ENCODE data around the gene ERFL.

ERFL gene

DNA sequence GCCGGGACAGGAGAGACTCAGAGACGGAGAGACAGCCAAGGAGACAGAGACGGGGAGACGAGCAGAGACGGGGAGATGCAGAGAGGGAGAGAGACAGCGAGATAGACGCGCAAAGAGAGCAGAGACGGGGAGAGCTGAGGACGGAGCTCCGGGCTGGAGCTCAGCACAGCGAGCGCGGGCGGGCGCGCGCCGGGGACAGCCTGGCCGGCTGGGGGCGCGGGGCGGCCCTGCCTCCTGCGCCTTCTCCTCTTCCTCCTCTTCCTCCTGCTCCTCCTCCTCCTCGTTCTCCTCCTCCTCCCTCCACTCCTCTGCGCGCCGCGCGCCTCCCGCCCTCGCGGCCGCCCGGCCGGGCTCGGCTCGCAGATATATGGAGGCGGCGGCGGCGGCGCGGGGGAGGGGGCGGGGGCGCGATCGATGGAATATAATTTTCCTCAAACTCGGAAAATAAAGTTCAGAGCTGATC, at the start of gene ERFL:
Gene ERFL, minus strand, starts transcription at position 229 of the 463 bp plus-strand sequence. CDS start 15,530 bp downstream, outside the sequence.
- DNase-seq, result no peak

DNA sequence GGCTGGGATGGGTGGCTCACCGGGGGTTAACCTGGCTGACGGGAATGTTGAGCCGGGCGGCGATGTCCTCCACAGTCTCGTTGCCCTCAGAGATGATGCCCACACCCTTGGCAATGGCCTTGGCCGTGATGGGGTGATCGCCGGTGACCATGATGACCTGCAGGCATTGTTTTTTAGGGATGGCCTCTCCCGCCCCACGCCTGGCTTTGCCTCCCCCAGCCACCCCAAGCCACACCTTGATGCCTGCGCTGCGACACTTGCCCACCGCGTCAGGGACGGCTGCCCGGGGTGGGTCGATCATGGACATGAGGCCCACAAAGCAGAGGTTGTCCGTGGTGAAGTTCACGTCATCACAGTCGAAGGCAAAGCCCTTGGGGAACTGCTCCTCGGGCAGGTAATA, 49.7 kb upstream of the ERFL start:
- DNase-seq, result no peak

DNA sequence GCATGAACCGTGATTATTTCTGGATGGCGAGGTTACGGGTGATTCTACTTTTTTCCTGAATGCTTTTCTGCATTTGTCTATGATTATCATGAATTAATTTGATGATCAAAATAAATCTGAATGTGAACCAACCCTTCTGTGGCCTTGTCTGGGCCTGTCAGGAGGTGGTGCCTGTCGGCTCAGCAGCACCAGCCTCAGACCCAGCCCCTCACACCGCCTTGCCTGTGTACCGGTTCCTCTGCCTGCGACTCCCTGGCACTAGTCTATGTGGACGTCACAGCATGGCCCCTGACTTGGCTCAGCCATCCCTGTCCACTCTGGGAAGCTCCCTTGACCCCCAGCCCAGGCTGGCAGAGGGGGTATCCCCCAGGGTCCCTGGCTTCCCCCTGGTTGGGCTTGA, 46.4 kb upstream of the ERFL start:
- DNase-seq, result no peak

DNA sequence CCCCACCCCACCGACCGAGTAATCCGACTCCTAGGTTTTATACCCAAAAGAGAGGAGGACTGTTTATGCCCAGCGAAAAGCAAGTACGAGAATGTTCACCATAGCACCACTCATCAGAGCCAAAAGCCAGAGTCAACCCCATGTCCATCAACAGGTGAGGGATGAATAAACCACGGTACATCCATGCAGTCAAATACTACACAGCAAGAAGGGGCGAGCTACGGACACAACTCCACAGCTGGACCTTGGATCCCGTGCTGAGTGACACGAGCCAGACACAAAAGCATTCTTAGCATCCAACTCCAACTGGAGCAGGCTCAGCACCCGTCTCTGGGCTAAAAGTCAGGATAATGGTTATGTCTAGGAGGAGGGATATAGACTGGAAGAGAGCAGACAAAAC, 43.1 kb upstream of the ERFL start:
- DNase-seq, result no peak

DNA sequence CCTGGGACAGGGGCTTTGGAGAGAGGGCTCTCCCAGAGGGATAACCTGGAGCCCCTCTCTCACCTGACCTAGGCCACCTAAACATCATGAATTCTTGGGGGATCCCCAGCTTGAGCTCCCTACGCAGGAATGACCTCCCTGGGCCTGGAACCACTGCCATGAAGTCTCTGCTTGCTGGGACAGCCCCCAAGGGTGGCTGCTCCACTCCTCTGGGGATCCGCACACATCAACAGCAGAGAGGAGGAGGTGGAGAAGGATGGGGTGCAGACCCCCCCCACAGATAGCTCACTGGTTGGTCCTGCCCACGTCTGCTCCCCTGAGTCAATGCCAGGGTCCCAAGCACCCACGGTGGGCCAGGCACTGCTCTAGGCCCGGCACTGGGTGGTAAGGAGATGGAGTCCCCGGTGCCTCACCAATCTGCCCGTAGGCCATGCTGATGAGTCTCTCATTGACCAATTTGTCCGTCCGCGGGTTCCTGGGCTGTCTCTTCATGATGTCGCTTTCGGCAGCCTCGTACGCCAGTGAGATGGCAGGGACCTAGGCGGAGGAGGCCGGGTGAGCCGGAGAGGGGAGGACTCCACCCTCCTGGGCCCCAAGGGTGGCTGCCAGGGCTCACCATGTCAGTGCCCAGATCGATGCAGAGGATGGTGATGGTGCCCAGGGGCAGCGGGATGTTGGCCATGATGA, 41.7 kb upstream of the ERFL start:
- no peak for DNase-seq

DNA sequence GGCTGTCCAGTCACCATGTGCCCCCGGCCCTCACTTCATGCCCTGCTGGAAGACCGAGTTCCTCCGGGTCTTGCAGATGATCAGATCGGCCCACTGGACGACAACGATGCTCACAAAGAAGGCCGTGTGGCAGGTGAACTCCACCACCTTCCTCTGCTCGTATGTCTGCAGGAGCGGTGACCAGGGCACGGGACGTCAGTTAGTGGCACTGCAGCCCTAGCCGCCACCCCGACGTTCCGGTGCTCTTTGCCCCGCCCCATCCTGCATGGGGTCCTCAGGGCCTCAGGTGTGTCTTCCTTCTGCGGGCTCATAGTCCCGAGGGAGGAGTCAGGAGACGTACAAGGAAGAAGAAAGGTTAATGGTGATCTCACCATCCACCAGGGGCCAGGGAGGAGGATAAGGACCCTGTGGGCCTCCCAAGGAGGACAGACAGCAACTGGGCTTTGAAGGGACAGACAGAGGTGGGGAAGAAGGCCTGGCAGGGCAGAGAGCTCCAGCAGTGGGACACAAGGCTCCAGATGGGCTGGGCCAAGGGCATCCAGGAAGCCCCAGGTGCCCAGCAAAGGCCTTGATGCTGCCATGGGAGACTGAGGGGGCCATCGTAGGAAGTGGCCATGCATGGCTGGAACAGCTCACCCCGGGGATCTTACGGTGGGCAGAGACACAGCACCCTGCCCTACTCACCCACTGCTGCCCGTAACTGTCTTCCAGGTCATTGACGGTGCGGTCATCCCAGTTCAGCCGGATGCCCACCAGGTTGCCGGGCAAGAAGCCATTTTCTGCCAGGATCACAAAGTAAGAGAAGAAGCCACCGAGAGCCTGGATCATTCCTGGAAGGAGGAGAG, 40.7 kb upstream of the ERFL start:
- DNase-seq, result no peak

DNA sequence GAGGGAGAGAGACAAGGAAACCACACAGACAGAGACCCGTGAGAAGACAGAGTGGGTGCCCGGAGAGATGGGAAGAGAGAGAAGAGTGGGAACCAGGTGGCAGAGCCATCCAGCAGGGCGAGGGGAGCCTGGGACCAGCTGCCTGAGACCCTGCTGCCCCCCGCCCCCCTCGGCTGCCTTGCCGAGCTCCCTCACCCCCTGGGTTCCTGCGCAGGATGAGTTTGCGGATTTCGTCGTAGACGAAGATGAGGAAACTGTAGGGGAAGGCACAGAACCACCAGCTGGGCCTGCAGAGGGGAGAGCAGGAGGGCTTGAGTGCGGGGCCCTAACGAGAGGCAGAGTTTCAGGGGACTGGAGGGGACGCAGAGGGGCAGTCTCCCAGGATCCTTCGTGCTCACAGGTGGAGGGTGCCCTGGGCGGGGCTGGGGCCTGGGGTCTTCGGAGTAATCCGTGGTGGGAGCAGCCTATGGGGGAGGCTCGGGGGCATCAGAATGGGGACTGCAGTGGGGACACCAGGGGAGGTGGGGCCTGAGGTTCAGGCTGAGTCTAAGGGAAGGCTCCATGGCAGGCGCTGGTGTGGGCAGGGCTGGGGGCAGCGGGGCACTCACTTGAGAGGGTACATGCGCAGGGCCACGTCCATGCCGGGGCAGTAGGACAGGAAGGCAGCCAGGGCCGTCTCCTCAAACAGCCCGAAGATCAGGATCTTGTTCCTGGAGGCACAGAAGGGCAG, 39.0 kb upstream of the ERFL start:
- DNase-seq, result no peak

DNA sequence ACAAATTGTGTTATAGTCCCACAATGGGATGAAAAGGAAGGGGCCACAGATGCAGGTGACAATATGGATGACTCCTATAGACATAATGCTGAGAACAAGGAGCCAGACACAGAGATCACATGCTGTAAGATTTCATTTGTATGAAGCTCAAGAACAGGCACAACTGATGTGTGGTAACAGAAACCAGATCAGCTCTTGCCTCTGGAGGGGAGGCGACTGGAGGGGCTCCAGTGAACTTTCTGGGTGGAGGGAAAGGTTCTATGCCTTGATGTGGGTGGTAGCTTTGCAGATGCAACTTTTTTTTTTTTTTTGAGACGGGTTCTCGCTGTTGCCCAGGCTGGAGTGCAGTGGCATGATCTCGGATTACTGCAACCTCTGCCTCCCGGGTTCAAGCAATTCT, 36.9 kb upstream of the ERFL start:
- no peak for DNase-seq

DNA sequence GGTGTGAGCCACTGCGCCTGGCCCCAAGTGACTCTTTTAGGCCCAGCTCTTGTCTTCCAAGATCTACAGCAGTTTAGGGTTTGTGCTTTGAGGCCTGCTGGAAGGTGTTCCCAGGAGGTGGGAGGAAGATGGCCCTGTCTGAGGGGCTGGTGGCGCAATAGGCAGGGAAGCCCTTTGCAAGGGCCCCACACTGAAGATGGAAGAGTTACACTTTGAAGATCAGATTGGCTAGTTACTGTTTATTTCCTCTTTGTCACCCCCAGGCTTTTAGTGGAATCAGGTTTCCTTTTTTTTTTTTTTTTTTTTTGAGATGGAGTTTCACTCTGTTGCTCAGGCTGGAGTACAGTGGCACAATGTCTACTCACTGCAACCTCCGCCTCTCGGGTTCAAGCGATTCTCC, 32.7 kb upstream of the ERFL start:
- DNase-seq, result no peak

DNA sequence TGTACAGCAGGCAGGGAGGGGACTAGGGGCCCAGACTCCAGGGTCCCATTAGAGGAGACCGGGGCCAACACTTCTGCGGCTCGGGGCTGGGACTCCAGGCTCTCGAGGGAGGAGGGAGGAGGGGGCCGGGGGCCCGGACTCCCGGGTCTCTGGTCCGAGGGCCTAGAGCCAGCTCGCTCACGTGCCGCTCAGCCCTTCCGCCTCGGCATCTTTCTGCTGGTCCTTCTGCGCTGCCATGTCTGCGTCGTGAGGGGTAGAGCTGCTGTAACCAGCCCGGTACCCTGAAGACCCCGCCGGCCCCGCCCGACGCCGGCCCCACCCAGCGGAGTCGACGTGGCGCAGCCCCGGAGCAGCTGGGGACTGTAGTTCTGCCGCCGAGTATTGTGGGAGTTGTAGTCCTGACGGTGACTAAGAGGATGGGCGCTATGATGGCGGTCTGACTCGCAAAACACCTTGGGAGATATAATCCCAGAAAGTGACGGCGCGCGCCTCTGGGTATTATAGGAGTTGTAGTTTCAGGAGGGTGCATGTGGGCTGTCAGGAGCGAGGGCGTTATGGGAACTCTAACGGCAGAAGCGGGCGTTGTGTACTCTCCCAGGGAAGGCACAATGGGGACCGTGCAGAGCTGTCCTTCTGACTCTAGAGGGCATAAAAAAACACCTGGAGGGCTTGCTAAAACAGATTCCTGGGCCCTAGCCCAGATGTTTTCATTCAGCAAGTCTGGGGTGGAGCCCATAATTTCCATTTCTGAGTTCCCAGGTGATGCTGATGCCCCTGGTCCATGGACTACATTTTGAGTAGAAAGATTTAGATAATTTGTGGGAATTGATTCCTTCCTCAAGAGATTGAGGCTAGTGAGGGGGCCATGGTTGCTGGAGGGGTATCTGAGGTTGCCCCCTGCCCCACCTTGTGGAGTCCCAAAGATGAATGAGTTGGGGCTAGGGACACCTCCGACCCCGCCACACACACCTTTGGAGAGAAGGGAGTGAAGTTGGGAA, 31.1 kb upstream of the ERFL start, which contains the start of gene RABAC1:
Gene RABAC1, minus strand, starts transcription at position 266 of the 998 bp plus-strand sequence. Its CDS starts 29 bp downstream, at position 237.
- DNase-seq, result peak; percentile 94

DNA sequence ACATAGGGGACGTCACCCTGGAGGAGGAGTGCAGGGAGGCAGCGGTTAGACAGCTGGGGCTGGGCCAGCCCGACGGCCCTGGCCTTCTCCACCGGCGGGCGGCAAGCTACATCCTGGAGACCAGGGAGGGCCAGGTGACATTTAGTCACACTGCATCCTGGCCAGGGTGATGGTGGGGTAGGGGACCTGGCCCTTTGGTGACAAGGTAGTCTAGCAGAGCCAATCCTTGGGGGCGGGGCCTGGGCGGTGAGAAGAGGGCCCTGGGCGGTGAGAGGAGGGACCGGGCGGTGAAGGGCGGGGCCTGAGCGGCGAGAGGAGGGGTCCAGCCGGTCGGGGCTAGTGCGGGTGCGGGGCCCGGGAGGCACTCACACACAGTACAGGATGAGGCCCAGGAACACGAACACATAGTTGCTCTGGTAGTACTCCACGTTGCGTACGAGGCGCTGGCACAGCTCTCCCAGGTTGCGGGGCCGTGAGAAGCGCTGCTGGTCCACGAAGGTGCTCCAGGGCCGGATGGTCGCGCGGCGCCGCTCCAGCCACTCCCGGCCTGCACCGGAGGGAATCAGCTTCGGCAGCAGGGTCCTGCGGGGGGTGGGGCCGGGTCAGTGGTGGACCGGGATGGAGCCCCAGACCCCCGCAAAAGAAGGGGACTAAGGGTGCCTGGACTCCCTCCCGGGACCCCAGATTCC, 30.3 kb upstream of the ERFL start:
- DNase-seq, result peak; percentile 25

DNA sequence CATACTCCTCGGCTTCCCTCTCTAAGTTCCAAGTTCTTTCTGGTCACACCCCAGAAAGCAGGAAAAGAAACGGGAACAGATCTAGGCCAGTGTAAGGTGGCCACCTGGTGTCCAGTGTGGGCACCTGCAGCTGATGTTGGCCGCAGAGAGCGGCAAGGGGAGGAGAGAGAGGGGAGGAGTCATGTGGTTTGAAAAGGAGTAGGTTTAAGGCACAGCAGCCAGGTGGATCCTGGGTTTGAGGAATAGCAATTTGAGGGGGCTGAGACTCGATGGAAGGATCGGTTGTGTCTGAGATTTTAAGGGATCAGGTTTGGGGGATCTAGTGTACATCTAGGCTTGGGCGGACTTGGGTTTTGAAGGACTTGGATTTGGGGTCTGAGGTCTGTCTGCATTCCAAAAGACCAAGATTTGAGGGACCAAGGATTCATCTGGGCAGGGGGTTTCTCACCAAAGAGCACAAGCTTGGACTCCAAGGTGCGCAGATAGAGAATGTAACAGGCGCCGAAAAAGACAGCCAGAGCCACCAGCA, 29.7 kb upstream of the ERFL start:
- peak; percentile 32 for DNase-seq

DNA sequence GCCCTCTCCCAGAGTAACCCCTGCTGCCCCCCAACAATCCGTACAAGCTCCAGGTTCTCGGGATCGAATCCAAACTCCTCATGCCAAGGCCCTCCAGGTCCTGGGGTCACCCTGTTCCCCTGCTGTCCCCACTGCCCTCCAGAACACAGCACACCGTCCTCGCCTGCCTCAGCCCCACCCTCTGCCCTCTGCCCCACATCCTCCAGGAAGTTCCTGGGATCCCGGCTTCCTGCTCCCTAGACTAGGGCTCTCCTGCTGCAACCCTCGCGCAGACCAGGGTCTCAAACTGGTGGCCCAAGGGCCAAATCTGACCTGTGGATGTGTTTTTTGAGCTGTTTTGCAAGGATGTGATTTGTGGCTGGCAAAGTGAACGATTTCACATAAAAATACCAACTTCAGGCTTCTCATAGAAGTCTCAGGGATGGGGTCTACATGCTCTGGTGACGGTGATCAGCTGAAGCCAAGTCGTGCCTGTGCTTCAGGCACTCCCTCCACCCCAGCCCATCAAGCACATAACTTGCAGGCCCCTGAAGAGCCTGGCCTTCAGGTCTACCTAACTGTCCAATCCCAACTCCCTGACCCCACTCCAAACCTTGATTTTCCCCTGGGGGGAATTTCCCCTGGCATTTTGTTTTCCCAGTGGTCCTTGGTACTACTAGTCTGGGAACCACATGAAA, 29.1 kb upstream of the ERFL start:
- no peak for DNase-seq

DNA sequence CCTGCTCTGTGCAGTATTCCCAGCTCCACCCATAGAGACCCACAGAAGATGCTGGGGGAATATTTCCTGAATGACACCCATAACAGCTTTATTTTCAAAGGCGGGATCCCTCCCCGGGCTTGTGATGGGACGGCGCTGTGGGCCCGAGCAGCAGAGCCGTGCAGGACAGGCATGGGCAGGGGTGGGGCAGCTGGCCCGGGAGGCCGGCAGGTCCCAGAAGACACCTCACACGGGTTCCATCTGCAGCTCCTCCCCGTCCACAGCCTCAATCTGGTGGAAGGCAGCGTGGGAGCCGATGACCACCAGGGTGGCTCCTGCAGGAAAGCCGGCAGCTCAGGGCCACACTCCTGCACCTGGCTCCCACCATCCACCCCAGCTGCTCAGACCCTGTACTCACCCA, 28.4 kb upstream of the ERFL start:
- no peak for DNase-seq

DNA sequence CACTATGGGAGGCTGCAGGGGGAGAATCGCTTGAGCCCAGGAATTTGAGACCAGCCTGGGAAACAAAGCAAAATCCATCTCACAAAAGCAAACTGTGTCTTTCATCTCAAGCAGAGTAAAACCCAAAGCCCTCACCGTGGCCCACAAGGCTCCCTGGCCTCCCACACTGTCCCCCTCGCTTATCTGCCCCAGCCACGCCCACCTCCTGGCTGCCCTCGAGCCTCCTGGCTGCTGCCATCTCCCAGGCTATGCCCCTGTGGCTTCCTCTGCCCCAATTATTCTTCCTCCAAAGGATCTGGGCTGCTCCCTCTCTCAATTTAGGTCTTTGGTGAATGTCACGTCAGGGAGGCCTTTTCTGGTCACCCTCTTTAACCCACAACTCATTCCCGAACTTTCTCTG, 27.3 kb upstream of the ERFL start:
- DNase-seq, result no peak

DNA sequence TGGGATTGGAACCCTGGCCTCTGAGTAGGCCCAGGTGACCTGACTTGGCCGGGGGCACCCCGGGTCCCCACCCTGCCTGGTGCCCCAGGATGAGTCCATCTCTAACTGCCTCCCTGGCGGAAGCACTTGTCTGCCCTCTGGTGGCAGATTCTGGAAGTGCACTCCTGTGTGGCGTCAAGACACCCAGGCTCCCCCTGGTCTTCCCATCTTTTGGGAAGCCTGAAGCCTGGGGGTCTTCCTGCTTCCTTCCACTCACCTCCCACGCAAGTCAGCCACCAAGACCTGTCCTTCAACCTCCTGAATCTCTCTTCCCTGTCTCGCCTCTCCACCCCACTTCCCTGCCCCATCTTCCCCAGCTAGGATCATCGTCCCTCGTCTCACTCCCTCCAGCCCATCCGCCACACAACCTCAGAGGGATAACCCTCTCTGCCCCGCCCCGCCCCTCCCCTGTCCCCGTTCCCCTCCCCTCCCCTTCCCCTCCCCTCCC, 23.5 kb upstream of the ERFL start:
- DNase-seq, result peak; percentile 70

DNA sequence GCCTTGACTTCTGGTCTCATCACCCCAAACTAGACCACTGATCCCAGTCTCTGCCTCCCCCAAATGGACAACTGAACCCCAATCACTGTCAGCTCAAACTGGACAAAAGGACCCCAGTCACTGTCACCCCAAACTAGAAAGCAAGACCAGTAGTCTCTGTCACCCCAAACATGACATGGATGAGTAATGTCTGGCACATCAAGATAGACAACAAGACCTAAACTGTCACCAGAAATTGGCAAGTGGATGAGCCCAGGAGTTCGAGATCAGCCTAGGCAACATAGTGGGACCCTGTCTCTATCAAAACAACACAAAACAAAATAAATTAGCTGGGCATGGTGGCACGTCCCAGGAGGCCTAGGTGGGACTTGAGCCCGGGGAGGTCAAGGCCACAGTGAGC, 18.8 kb upstream of the ERFL start:
- DNase-seq, result no peak

DNA sequence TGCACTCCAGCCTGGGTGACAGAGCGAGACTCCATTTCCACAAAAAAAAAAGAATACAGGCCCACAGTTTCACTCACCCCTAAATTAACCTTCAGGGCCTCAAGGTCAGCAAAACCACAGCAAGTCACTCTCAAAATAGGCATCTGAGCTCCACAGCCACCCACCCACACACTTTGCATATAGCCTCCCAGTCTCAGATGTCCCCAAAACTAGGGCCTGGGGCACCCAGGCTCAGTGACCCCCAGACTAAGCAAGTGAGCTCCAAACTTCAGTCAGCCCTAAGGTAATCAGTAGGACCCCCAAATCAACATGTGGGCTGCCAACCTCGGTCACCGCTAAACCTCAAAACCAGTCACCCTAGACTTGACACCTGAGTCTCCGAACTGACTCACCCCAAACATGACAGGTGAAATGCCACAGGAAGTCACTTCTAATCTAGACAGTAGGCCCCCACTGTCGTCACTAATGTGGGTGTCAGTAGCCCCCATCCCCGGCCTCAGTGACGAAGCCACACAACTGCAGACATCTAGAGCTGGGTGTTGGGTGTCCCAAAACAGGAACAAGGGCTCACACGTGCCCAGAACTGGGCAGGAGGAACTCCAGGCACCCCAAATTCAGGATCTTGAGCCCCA, 17.0 kb upstream of the ERFL start:
- DNase-seq, result no peak

DNA sequence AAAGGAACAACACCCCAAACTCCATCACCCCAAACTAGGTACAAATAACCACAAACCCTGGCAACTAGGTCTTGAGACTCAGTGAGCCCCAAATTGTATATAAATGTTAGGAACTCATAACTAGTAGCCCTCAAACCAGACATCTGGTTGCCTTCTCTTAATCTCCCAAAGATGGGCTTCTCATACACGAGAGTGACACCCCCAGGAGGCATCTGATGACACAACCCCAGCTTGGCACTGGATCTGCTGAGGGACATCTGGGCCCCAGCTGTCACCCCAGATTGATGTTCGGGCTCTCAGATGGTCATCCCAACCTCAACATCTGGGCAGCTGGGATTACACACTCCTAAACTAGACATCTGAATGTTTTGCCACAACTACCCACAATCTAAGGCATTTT, 16.1 kb upstream of the ERFL start:
- no peak for DNase-seq

All from NCI-H1694 treated with DMSO at 0.1 percent for 48 hours (cell line).